GM23248 (cell line): ENCODE data around the gene ANKRD6.

Experiments
- EZH2 ChIP-seq: fragments of 200-600 bp; sonication (generic); IDR thresholded peaks from 2 replicates; pipeline ENCODE4 v1.6.1; 2018; ENCODE audit warnings: antibody characterized with exemption, mild to moderate bottlenecking; ENCODE audit not compliant: insufficient read depth, poor library complexity, severe bottlenecking
- EZH2phosphoT487 ChIP-seq: fragments of 200-600 bp; sonication (generic); IDR thresholded peaks from 2 replicates; pipeline ENCODE4 v1.6.1; 2018; ENCODE audit warnings: antibody characterized with exemption, moderate library complexity, mild to moderate bottlenecking, low read depth; ENCODE audit not compliant: insufficient read depth

- TF ChIP-seq EZH2phosphoT487 (no peak), EZH2 (no peak)
These were observed 148.2 kb downstream of the ANKRD6 start for GRCh38 chr6:89580997-89581666.
